ENCODE results near the gene SMARCB1.
"Not testable (repeated sequence)": the region's sequence is repeated elsewhere in the genome, so short reads cannot be mapped to it uniquely, and the experiment has no call there.

SMARCB1 gene

GRCh38 chr22:23857606-23858483, 71.1 kb downstream of the SMARCB1 start, which contains the start of gene SLC2A11:
TSS of gene SLC2A11 (plus strand) at chr22:23857875. CDS start at chr22:23858000, 125 bp downstream.
- DNase-seq (ENCODE audit: insufficient read length, low spot score): peak; percentile 95
- peak; percentile 51 for FAIRE-seq
- no peak for TF ChIP-seq CTCF (IDR thresholded peaks at IDR 0.05; ENCODE audit: insufficient read depth, missing control alignments)

DNA sequence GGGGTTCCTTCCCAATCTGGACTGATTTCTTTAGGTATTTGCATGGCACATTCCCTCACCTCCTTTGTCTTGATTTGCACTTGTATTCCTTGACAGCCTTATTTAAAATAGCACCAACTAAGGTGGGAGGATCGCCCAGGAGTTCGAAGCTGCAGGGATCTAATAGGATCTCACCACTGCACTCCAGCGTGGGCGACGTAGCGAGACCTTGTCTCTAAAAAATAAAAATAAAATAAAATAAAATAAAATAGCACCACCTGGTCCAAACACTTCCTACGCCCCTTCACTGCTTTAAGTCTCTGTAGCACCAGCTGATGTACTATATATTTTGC, 71.7 kb downstream of the SMARCB1 start:
- DNase-seq (ENCODE audit: insufficient read length, low spot score) (no peak), FAIRE-seq (no peak)
- no peak for TF ChIP-seq CTCF (IDR thresholded peaks at IDR 0.05; ENCODE audit: insufficient read depth, missing control alignments)

- FAIRE-seq: no peak
- no peak for TF ChIP-seq CTCF (IDR thresholded peaks at IDR 0.05; ENCODE audit: insufficient read depth, missing control alignments)
- DNase-seq (ENCODE audit: insufficient read length, low spot score): no peak
Measured at GRCh38 chr22:23859201-23859600, 72.4 kb downstream of the SMARCB1 start.

- DNase-seq (ENCODE audit: insufficient read length, low spot score); FAIRE-seq: not testable (repeated sequence)
Measured at GRCh38 chr22:23860187-23860586, 73.4 kb downstream of the SMARCB1 start.

DNA sequence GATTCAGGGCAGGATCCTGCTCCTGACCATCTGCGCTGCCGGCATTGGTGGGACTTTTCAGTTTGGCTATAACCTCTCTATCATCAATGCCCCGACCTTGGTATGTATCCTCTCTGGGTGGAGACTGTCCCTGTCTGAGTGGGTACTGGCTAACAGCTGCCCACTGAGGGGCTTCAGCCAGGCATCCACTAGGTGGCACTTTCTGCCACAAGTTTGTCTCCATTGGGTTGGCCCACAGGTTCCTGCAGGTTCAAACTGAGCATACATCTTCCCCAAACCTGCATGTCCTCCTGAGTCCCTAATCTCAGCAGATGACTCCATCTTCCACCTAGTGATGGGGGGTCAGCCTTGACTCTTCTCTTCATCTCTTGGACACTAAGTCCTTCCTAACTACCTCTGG, 75.3 kb downstream of the SMARCB1 start:
- peak; percentile 82 for TF ChIP-seq CTCF (IDR thresholded peaks at IDR 0.05; ENCODE audit: insufficient read depth, missing control alignments)

GRCh38 chr22:23864499-23865154, 77.9 kb downstream of the SMARCB1 start:
- FAIRE-seq; DNase-seq (ENCODE audit: insufficient read length, low spot score): not testable (repeated sequence)

More for the DNA sequence above, 75.3 kb downstream of the SMARCB1 start:
- no peak for DNase-seq (ENCODE audit: insufficient read length, low spot score)
- FAIRE-seq: no peak

DNA sequence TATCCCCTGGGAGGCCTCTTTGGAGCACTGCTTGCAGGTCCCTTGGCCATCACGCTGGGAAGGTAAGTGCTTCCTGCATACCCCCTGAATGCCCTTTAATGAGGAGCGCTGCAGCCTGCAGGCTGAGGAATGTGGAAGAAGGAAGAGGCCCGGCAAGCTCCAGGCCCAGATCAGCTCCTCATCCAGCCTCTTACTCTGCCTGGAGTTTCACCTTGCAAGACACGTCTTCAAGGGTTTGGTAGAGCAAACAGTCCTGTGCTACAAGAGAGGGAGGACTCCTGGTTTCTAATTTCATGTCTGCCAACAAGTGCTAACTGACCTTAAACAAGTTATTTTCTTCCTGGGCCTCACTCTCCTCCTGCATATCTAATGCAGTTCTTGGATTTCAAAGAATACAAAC, 81.8 kb downstream of the SMARCB1 start:
- DNase-seq (ENCODE audit: insufficient read length, low spot score) (no peak), FAIRE-seq (no peak)
- no peak for TF ChIP-seq CTCF (IDR thresholded peaks at IDR 0.05; ENCODE audit: insufficient read depth, missing control alignments)

DNA sequence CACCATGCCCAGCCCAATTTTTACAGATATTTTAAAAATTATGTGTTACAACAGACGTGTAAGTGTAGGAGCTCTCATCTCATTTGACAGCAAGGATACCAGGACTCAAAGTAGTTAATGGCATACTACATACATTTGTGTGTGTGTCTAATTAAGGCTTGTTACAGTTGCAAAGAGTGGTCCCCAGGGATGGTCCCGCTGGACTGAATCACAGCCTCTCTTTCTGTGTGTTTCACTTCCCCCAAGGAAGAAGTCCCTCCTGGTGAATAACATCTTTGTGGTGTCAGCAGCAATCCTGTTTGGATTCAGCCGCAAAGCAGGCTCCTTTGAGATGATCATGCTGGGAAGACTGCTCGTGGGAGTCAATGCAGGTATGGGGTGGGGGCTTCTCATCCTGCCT, 88.1 kb downstream of the SMARCB1 start:
- TF ChIP-seq CTCF (IDR thresholded peaks at IDR 0.05; ENCODE audit: insufficient read depth, missing control alignments): no peak
- DNase-seq (ENCODE audit: insufficient read length, low spot score) (no peak), FAIRE-seq (no peak)
